ENCODE data around the gene MLPH. TPM values are rescaled to one million over a fixed set of nuclear protein-coding genes. Genes with fewer than 3 reads are reported as not detected.

Gene MLPH, protein sequence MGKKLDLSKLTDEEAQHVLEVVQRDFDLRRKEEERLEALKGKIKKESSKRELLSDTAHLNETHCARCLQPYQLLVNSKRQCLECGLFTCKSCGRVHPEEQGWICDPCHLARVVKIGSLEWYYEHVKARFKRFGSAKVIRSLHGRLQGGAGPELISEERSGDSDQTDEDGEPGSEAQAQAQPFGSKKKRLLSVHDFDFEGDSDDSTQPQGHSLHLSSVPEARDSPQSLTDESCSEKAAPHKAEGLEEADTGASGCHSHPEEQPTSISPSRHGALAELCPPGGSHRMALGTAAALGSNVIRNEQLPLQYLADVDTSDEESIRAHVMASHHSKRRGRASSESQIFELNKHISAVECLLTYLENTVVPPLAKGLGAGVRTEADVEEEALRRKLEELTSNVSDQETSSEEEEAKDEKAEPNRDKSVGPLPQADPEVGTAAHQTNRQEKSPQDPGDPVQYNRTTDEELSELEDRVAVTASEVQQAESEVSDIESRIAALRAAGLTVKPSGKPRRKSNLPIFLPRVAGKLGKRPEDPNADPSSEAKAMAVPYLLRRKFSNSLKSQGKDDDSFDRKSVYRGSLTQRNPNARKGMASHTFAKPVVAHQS
- 14.8 and 16.7 TPM in 2 replicates for total RNA-seq (ENCODE audit: low replicate concordance)
- long read RNA-seq, transcript MLPH-202 (15 exons, 2,332 nt) = major isoform, 9 of 22 reads
- long read RNA-seq, partial matches to known transcripts = 1 of 22 reads
- long read RNA-seq, other reads (novel, unspliced or antisense) = 10 of 22 reads

- H3K9me3 Mint-ChIP-seq = peaks cover 6% of the 10 kb centered on the region
- peaks cover 10% of the 10 kb centered on the region for H3K4me1 Mint-ChIP-seq (ENCODE audit: unreplicated experiment)
- H3K36me3 Mint-ChIP-seq = peaks cover 2% of the 10 kb centered on the region
- peak within 1 kb of the TSS; percentile 51 for H3K27ac Mint-ChIP-seq
- DNase-seq (ENCODE audit: extremely low spot score, unreplicated experiment) = no peak
- peaks cover 66% of the 10 kb centered on the region for H3K27me3 Mint-ChIP-seq
- no peak for TF ChIP-seq CTCF (conservative IDR thresholded peaks at IDR 0.05)
- H3K4me3 Mint-ChIP-seq = peak within 1 kb of the TSS; percentile 87
Observed at GRCh38 chr2:237486819-237487448, at the start of gene MLPH. Gene MLPH, plus strand, starts transcription at chr2:237487251. Its CDS starts 6,176 bp downstream, at chr2:237493427.

DNA sequence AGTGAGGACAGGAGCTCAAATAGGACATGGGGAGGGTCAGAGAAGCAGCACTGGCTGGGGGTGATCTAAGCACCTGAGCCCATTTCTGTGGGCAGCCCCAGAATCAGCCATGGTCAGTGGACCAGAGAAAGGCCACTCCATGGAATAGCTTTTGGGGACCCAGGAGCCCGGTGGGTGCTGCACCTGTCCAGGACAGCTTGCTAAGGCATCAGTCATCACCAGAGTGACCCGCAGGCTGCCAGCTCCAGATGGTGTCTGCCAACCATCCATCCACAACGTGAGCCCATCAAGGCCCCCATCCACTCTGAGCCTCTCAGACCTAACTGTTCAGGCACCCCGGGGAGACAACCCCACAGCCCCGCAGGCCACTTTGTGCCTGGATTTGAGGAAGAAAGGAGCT is 49.5 kb upstream of the MLPH start:
- DNase-seq (ENCODE audit: extremely low spot score, unreplicated experiment) = no peak
- Mint-ChIP-seq H3K9me3 (no peaks in the 10 kb centered on the region), H3K4me3 (no peak overlapping the region), H3K27me3 (peaks cover 24% of the 10 kb centered on the region), H3K4me1 (ENCODE audit: unreplicated experiment) (peaks cover 46% of the 10 kb centered on the region), H3K27ac (no peak overlapping the region), H3K36me3 (no peaks in the 10 kb centered on the region)
- TF ChIP-seq CTCF (conservative IDR thresholded peaks at IDR 0.05) = no peak

- Mint-ChIP-seq H3K27ac (no peak overlapping the region), H3K36me3 (no peaks in the 10 kb centered on the region), H3K27me3 (peaks cover 24% of the 10 kb centered on the region), H3K4me3 (no peak overlapping the region), H3K4me1 (ENCODE audit: unreplicated experiment) (peaks cover 46% of the 10 kb centered on the region), H3K9me3 (no peaks in the 10 kb centered on the region)
- TF ChIP-seq CTCF (conservative IDR thresholded peaks at IDR 0.05) = no peak
- DNase-seq (ENCODE audit: extremely low spot score, unreplicated experiment) = no peak
Observed at GRCh38 chr2:237438080-237438940, 48.7 kb upstream of the MLPH start.

DNA sequence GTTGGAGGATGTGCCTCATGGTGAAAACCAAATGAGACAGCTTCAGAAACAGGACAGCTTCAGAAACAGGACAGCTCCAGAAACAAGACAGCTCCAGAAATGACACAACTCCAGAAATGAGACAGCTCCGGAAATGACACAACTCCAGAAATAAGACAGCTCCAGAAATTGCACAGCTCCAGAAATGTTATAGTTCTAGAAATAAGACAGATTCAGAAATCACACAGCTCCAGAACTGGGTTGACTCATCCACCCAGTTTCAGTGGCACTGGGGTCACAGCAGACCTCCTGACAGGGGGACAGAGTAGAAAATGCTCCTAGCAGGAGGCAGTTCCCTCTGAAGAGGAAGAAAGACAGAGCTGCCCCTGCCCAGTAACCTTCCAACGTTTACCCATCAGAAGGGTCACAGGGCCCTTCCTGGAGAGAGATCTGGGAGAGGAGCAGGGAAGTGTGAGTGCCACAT is 46.2 kb upstream of the MLPH start:
- no peak for DNase-seq (ENCODE audit: extremely low spot score, unreplicated experiment)
- Mint-ChIP-seq H3K4me1 (ENCODE audit: unreplicated experiment) (peaks cover 32% of the 10 kb centered on the region), H3K4me3 (no peak overlapping the region), H3K27ac (no peak overlapping the region), H3K27me3 (peaks cover 25% of the 10 kb centered on the region), H3K36me3 (no peaks in the 10 kb centered on the region), H3K9me3 (no peaks in the 10 kb centered on the region)
- no peak for TF ChIP-seq CTCF (conservative IDR thresholded peaks at IDR 0.05)
